ENCODE results near the gene GLT8D2. TPM values are rescaled to one million over a fixed set of nuclear protein-coding genes. Genes with fewer than 3 reads are reported as not detected.

GLT8D2 gene
- total RNA-seq, 1 experiment from 2014 or later = 3.8 TPM

DNA sequence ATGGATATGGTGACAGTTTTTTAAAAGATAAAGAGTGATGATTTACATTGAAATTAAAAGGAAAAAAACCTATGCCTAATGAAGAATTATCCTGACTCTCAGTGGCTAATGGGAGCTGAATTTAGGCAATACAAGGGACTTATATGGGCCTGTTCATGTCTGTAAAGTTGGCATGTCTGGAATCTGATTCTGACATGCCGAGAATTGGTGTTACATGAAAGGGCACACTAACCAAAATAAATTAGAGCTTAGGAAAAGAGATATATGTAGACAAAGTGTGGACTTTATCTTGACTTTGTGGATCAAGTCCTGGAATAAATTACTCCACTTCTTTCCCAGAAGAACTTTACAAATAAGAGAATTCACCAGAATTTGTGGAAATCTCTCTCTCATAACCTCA lies 83.3 kb downstream of the GLT8D2 start:
- Histone ChIP-seq H2BK15ac (ENCODE audit: low read depth, low read length) (no peak overlapping the region), H3K9me3 (ENCODE audit: control insufficient read depth, low read depth, low read length) (no peaks in the 10 kb centered on the region), H4K5ac (ENCODE audit: insufficient read length, low read depth, low read length) (no peak overlapping the region), H3K27ac (ENCODE audit: insufficient read length, low read depth, low read length) (no peak overlapping the region), H3K27me3 (ENCODE audit: insufficient read depth, low read length) (no peaks in the 10 kb centered on the region), H2BK12ac (ENCODE audit: insufficient read length, low read depth, low read length) (no peak overlapping the region), H3K79me1 (ENCODE audit: insufficient read depth, low read depth, low read length, poor library complexity, severe bottlenecking) (peaks cover 4% of the 10 kb centered on the region), H2AK5ac (ENCODE audit: insufficient read length, low read length) (no peak overlapping the region), H3K23ac (ENCODE audit: insufficient read length, low read depth, low read length) (no peak overlapping the region), H3K79me2 (ENCODE audit: insufficient read depth, low read length) (peaks cover 46% of the 10 kb centered on the region; the same call in 1 of the 2 replicates), H3K56ac (ENCODE audit: insufficient read length, low read depth, low read length) (no peak overlapping the region), H2BK5ac (ENCODE audit: insufficient read length, low read length) (no peak overlapping the region), H3K14ac (ENCODE audit: insufficient read depth, low read length) (no peak overlapping the region), H4K8ac (replicated peaks; ENCODE audit: insufficient read length, low read depth, low read length) (no peak overlapping the region), H4K20me1 (ENCODE audit: control insufficient read depth, insufficient read depth, insufficient read length) (no peaks in the 10 kb centered on the region), H3K4me1 (ENCODE audit: insufficient read depth, low read length) (no peaks in the 10 kb centered on the region), H2AFZ (ENCODE audit: low read length) (no peak overlapping the region), H3K23me2 (ENCODE audit: insufficient read length, low read depth, low read length, poor library complexity, severe bottlenecking) (peaks cover 7% of the 10 kb centered on the region), H3T11ph (ENCODE audit: low read length) (no peak overlapping the region), H3K4me2 (ENCODE audit: insufficient read depth, insufficient read length, low read length) (peak overlapping the region; percentile 75), H3K18ac (ENCODE audit: insufficient read length, low read depth, low read length) (no peak overlapping the region), H4K91ac (ENCODE audit: insufficient read length, low read depth, low read length) (no peak overlapping the region), H3K4ac (ENCODE audit: low read depth, low read length) (no peak overlapping the region), H3K9ac (ENCODE audit: extremely low read depth, insufficient read length, low read length) (peak overlapping the region; percentile 98), H2BK120ac (ENCODE audit: low read depth, low read length, poor library complexity, severe bottlenecking) (no peak overlapping the region), H2BK20ac (ENCODE audit: low read depth, low read length, poor library complexity, severe bottlenecking) (no peak overlapping the region)
- peak overlapping the region in 2 of 3 experiments; percentile 66 to 96; a peak in 4 of 7 replicates for H3K27ac Mint-ChIP-seq
- H3K36me3 Mint-ChIP-seq (ENCODE audit: insufficient read depth in 1 of 3, low read depth in 3 of 3) = peaks cover 11 to 33% (median 29%) of the 10 kb centered on the region in 3 experiments; a peak in 6 of 7 replicates
- no peaks in the 10 kb centered on the region; a peak in 1 of 5 replicates for H3K9me3 Mint-ChIP-seq
- DNase-seq = no peak
- TF ChIP-seq, protein P1, sequence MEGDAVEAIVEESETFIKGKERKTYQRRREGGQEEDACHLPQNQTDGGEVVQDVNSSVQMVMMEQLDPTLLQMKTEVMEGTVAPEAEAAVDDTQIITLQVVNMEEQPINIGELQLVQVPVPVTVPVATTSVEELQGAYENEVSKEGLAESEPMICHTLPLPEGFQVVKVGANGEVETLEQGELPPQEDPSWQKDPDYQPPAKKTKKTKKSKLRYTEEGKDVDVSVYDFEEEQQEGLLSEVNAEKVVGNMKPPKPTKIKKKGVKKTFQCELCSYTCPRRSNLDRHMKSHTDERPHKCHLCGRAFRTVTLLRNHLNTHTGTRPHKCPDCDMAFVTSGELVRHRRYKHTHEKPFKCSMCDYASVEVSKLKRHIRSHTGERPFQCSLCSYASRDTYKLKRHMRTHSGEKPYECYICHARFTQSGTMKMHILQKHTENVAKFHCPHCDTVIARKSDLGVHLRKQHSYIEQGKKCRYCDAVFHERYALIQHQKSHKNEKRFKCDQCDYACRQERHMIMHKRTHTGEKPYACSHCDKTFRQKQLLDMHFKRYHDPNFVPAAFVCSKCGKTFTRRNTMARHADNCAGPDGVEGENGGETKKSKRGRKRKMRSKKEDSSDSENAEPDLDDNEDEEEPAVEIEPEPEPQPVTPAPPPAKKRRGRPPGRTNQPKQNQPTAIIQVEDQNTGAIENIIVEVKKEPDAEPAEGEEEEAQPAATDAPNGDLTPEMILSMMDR (conservative IDR thresholded peaks at IDR 0.05) = no peak
- no CpG with 5 or more reads among the region's 1 CpG for WGBS (ENCODE audit: extremely low coverage, insufficient read length, low lambda C conversion rate)
- H3K27me3 Mint-ChIP-seq (ENCODE audit: low read depth) = no peaks in the 10 kb centered on the region
- peaks cover 20 to 33% of the 10 kb centered on the region in 2 experiments for H3K4me1 Mint-ChIP-seq
- H3K4me3 Mint-ChIP-seq = peak overlapping the region; percentile 97 to 98

Data from H9 (cell line).